Natural killer cell treated with Interleukin-12 subunit alpha and Interleukin-12 subunit beta and Interleukin-15 and Interleukin-18, amount 100 ng/mL, for 72 hours (primary cell): Measurements from ENCODE around the gene SPATA6L. TPM values are rescaled to one million over a fixed set of nuclear protein-coding genes. Genes with fewer than 3 reads are reported as not detected.

Experiments
- ATAC-seq, 2 donors: fragments of 150-1000 bp; cut with Tn5 transposase in 1 of 2; sonication (Bioruptor Pico), chemical (Tn5 transposase) in 1 of 2; 2 replicates each; pipeline ENCODE4 v1.10.0; 2021
- DNase-seq: peaks from one replicate; pipeline ENCODE4 v3.0.0; 2022; ENCODE audit warnings: low spot score
- H3K27ac Mint-ChIP-seq, 2 donors: 1 replicate in 1 of 2; 2 replicates in 1 of 2; pipeline ENCODE4 v1.8.0; 2022; ENCODE audit warnings: mixed read lengths in 2 of 2, mild to moderate bottlenecking in 1 of 2, moderate library complexity in 1 of 2
- H3K27me3 Mint-ChIP-seq, 2 donors: 1 replicate in 1 of 2; 2 replicates in 1 of 2; pipeline ENCODE4 v1.8.0; 2022; ENCODE audit warnings: mixed read lengths in 2 of 2
- H3K36me3 Mint-ChIP-seq: one replicate; pipeline ENCODE4 v1.8.0; 2022; ENCODE audit warnings: mixed read lengths
- H3K4me1 Mint-ChIP-seq, 2 donors: 1 replicate in 1 of 2; 2 replicates in 1 of 2; pipeline ENCODE4 v1.8.0; 2022; ENCODE audit warnings: low read depth in 2 of 2, mixed read lengths in 2 of 2, mild to moderate bottlenecking in 1 of 2
- H3K4me3 Mint-ChIP-seq: one replicate; pipeline ENCODE4 v1.8.0; 2022; ENCODE audit warnings: mixed read lengths
- H3K9me3 Mint-ChIP-seq: 2 replicates; pipeline ENCODE4 v1.8.0; 2022; ENCODE audit warnings: mixed read lengths
- total RNA-seq, 2 donors: library from RNA; stranded (reverse); gene quantifications; one replicate each; pipeline ENCODE4 v1.2.3, GENCODE V29; 2022

SPATA6L gene
- total RNA-seq, 2 donors from 2014 or later = 0.78 to 2.6 TPM

DNA sequence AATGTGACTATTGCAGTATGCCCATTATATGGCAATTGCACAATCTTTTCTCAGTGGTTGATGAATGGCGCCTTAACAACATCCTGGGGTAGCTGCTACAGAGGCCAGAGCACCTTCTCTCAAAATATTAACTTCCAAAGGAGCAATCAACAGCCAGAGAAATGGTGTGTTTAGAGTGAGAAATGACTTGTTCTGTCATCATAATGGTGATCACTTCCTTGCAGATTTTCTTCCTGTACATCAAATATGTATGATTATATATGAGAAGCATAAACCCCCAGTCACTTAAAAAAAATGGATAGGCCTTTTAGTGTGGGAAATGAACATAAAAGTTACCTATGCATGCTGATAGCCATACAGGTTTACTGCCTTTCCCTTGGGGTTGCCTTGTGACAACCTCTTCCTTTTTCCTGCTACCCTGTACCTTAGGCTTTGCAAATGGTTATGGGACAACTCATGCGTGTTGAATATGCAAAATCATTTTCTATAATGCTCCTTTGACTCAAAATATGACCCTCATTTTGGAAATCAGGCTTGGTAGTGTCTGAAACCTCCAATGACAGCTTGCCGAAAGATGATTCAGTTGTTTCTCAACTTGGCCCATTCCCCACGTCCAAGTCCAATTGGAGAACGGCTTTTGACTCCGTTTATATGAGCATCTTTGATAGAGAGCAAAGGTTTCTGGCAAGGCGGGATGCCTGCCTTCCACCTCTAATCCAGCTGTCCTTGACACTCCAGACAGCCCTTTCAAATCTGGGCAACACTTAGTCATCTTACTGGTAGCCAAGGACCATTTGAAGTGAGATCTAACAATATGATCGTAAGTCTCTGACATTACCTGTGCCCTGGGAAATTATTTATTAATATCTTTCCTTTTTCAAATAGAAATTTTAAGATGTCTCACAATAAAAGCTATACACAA is 106.8 kb downstream of the SPATA6L start:
- peaks cover 8 to 10% of the 10 kb centered on the region in 2 donors for H3K4me1 Mint-ChIP-seq
- H3K9me3 Mint-ChIP-seq = no peaks in the 10 kb centered on the region
- H3K4me3 Mint-ChIP-seq = no peak overlapping the region
- no peak for ATAC-seq
- H3K27ac Mint-ChIP-seq = no peak overlapping the region
- peaks cover 0 to 8% of the 10 kb centered on the region in 2 donors for H3K27me3 Mint-ChIP-seq
- DNase-seq = no peak
- no peaks in the 10 kb centered on the region for H3K36me3 Mint-ChIP-seq

DNA sequence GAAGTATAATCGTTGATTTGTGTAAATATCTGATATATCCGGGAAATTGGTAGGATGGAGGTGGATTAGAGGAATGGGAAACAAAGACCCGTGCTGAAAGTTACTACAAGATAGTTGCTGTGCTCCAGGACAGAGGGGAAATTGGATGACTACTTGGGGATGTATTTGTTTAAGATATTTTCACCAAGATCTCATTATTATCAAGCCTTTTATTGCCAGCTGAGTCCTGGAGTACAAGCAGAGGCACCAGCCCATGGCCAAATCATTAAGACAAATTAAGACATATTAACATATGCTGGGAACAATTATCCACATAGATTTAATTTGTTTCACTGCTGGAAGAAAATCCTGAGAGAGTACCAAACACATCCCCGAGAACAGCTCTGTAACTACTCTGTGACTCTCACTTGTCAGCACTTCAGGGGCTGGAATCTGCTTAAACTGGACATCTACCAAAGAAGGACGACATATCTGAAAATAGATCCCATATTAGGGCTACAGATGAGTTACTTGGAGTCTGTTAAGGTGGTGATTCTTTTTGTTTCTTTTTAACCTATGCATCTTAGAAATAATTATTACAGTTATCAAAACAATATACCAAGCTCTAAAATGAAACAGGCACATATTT is 107.8 kb downstream of the SPATA6L start:
- Mint-ChIP-seq H3K36me3 (no peaks in the 10 kb centered on the region), H3K4me3 (no peak overlapping the region), H3K27ac (no peak overlapping the region), H3K27me3 (peaks cover 0 to 11% of the 10 kb centered on the region in 2 donors), H3K9me3 (no peaks in the 10 kb centered on the region), H3K4me1 (peaks cover 4 to 5% of the 10 kb centered on the region in 2 donors)
- no peak for DNase-seq
- no peak for ATAC-seq

DNA sequence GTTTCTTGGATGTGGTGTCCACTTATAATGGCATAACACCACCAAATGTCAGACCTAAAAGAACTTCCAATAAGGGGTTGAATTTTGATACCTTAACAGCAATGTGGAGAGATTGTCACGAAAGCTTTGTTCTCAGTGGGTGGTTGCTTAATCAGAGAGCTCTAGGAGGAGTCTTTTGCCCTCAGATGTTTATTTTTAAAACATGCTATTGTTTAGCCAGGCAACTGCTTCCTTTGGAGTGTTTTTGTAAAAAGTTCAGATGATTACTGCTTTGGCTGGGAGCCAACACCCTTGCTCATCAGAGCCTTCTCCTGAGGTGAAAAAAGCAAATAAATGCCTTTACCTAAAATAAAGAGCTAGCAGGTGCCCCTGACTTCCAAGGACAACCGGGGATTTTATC is 111.0 kb downstream of the SPATA6L start:
- Mint-ChIP-seq H3K4me3 (no peak overlapping the region), H3K36me3 (no peaks in the 10 kb centered on the region), H3K27me3 (peaks cover 12 to 14% of the 10 kb centered on the region in 2 donors), H3K9me3 (no peaks in the 10 kb centered on the region), H3K4me1 (no peaks in the 10 kb centered on the region), H3K27ac (no peak overlapping the region)
- no peak for DNase-seq
- ATAC-seq = no peak

DNA sequence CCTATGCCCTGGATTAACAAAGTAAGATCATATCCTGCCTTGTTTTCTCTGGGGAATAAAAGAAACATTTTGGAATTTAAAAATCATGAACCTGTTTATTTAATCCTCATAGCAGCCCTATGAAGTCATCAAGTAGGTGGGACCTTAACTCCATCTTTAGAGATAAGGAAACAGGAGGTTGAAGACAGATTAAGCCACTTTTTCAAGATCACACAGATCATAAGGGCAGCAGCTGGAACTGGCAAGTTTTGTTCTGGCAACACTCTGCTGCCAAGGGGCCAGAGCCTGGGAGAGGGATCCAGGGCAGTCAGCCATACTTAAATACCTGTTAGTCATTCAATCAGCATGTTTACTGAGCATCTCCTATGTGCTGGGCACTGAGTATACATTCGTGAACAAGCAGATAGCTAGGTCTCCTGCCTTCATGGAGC is 112.3 kb downstream of the SPATA6L start:
- Mint-ChIP-seq H3K36me3 (no peaks in the 10 kb centered on the region), H3K9me3 (no peaks in the 10 kb centered on the region), H3K4me3 (no peak overlapping the region), H3K4me1 (no peaks in the 10 kb centered on the region), H3K27me3 (peaks cover 12 to 14% of the 10 kb centered on the region in 2 donors), H3K27ac (no peak overlapping the region)
- ATAC-seq (no peak), DNase-seq (no peak)

DNA sequence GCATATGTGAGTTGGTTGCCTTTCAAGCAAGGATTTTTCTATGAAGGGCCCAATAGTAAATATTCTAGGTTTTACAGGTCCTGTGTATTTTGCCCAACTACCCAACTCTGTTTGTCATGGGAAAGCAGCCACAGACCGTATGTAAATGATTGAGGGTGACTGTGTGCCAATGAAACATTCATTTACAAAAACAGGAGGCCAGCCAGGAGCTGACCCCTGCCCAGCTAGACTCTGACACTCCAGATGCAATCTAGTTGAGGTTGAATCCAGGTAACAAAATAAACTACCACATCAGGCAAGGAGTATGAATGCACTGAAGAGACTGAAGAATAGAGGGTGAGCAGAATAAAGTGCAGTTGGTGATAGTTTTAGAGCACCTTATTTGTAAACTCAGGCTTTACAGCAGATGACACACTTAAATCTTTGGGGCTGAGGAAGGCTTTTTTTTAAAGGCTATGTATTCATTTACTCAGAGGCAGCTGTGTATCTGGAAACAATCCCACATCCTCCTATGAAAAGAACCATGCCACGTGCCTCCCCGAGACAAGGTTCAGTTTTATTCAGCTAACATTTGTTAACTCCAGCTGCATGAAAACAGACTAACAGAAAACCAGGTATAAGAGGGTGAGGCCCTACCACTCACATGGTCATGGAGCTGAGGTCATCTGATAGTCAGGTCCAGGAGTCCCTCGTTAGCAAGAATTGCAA is 115.3 kb downstream of the SPATA6L start:
- no peak overlapping the region for H3K27ac Mint-ChIP-seq
- H3K4me3 Mint-ChIP-seq = no peak overlapping the region
- peaks cover 10 to 12% of the 10 kb centered on the region in 2 donors for H3K27me3 Mint-ChIP-seq
- H3K9me3 Mint-ChIP-seq = no peaks in the 10 kb centered on the region
- no peak for DNase-seq
- no peaks in the 10 kb centered on the region for H3K4me1 Mint-ChIP-seq
- H3K36me3 Mint-ChIP-seq = no peaks in the 10 kb centered on the region
- no peak for ATAC-seq

DNA sequence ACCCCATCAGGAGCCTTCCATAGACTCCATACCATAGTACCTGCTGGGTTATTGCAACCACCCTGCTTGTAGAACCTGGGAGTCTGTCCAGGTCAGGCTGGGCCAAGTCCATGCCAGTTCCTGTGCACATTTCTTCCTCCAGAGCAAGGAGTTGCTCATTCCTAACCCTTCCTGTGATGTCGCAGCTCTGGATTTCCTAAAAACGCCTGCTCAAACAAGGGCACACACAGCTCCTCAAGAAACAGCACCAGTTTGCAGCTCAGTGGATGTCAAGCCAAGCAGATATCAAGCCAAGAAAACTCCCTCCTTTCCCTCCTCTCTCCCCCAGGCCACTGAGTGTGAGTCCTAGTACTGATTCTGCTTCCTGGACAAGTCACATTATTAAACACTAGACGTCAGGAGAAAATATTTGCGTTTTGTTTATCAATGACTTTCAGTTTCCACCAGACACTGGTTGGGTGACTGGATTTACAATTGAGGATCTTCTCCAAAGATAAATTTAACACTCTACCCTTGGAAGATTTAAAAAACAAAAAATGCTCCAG is 116.5 kb downstream of the SPATA6L start:
- Mint-ChIP-seq H3K27me3 (peaks cover 12 to 22% of the 10 kb centered on the region in 2 donors), H3K36me3 (no peaks in the 10 kb centered on the region), H3K4me1 (no peaks in the 10 kb centered on the region), H3K27ac (no peak overlapping the region), H3K9me3 (no peaks in the 10 kb centered on the region), H3K4me3 (no peak overlapping the region)
- DNase-seq = no peak
- no peak for ATAC-seq

DNA sequence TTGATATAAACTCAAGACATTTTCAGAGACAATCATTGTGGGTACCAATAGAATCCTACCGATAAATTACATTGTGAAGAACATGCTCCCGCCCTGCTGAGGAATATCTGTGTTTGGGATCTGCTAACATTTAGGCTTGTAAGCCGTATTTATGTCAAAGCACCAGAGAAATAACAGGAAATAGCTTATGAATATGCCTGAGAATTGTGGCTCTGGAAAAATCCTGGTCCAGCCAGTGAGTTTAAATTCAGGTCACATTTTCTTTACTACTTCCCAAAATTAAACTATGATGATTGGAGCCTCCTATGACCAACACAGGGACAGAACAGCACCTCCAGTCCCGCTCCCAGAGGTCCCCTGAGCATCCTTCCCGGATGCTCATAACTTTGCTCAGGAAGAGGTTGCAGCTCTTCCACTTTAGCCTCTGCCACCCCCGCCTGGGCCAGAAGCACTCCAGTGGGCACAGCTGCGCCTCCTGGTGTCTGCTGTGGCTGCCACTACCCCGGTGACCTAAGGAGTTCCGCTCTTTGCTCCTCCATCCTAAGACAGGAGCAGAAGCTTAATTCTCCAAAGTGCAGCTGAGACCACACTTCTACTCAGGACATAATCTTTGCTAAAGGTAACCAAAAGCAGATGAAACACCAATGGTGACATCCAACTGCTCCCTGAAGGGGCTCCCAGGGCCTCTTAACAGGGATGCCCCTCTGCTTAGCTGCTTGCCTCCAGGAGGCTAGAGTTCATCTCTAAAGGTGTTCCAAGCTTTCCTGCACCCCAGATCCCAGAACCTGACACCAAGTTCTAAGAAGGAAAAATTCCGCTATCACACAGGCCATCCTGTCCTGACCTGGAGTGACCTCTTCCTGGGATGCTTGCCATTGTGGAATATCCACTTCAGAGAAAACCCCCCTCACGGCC is 117.2 kb downstream of the SPATA6L start:
- no peaks in the 10 kb centered on the region for H3K4me1 Mint-ChIP-seq
- H3K27me3 Mint-ChIP-seq = peaks cover 13 to 29% of the 10 kb centered on the region in 2 donors
- H3K4me3 Mint-ChIP-seq = no peak overlapping the region
- ATAC-seq (no peak), DNase-seq (no peak)
- no peak overlapping the region for H3K27ac Mint-ChIP-seq
- H3K9me3 Mint-ChIP-seq = no peaks in the 10 kb centered on the region
- H3K36me3 Mint-ChIP-seq = no peaks in the 10 kb centered on the region

Other genes starting within 250 kb of the SPATA6L start
- under 1 TPM in 1 of 2 donors, not detected in 1; 0.14 TPM for gene SLC1A1, start 176.0 kb downstream of the SPATA6L start, total RNA-seq
- gene PLPP6, start 4.2 kb downstream of the SPATA6L start, total RNA-seq = 1 to 10 TPM; 3.8 to 5.9 TPM
- 10 to 100 TPM in 1 of 2 donors, 1 to 10 TPM in 1; 9.0 to 11.7 TPM for gene CDC37L1, start 13.1 kb upstream of the SPATA6L start, total RNA-seq
- gene AK3, start 74.7 kb upstream of the SPATA6L start, total RNA-seq = 10 to 100 TPM; 23.2 to 25.4 TPM
- gene RCL1, start 126.5 kb upstream of the SPATA6L start, total RNA-seq = 10 to 100 TPM; 18.6 to 31.9 TPM